Lower leg skin (tissue), 4 donors: ENCODE measurements around the gene MYADML2. TPM values are rescaled to one million over a fixed set of nuclear protein-coding genes. Genes with fewer than 3 reads are reported as not detected.

Experiments used
- DNase-seq, 2 donors: peaks; one replicate each; pipeline ENCODE4 v3.0.0-alpha.2; 2019; ENCODE audit warnings: low spot score in 2 of 2
- H3K4me3 ChIP-seq: fragments of 200-600 bp; sonication (generic); 2 replicates; pipeline ENCODE4 v1.5.1; 2017; ENCODE audit warnings: mild to moderate bottlenecking, low read depth; ENCODE audit not compliant: poor library complexity, severe bottlenecking
- CTCF ChIP-seq, 3 donors: fragments of 450-650 bp; IDR thresholded peaks; one replicate each; pipeline ENCODE4 v1.5.1; 2016; ENCODE audit warnings: antibody characterized with exemption in 3 of 3, mild to moderate bottlenecking in 3 of 3, moderate library complexity in 2 of 3
- POLR2A ChIP-seq, 2 donors: fragments of 450-650 bp; IDR thresholded peaks; one replicate each; pipeline ENCODE4 v1.6.1; 2016 to 2017; ENCODE audit warnings: antibody characterized with exemption in 2 of 2, mild to moderate bottlenecking in 1 of 2, moderate library complexity in 1 of 2
- WGBS, 2 donors: methylation state at CpG; one replicate each; pipeline ENCODE4 v1.1.5; 2018; 5-methylcytosine and 5-hydroxymethylcytosine counted together
- intact Hi-C: fragments of 100-400 bp; cut with DNase I; formaldehyde crosslinking; loops from one replicate; pipeline ENCODE4 v1.15.0; 2023; ENCODE audit warnings: low total_unique reads
- total RNA-seq, 4 donors: library from RNA; depleted of rRNA; stranded (reverse); fragments of >200 nt; gene quantifications; one replicate each; pipeline ENCODE4 v1.1.0, GENCODE V29; 2016

MYADML2 gene
- total RNA-seq, 4 donors from 2014 or later = not detected

GRCh38 chr17:81903415-81903831 is 43.6 kb downstream of the MYADML2 start:
- DNase-seq = no peak
- no peak for TF ChIP-seq CTCF (IDR thresholded peaks at IDR 0.05)
- TF ChIP-seq POLR2A (IDR thresholded peaks at IDR 0.05) = no peak
- intact Hi-C loops = no loop called here
- no peak overlapping the region for H3K4me3 ChIP-seq
- 88 to 100% methylated on average over 6 to 7 of the region's 10 CpGs for WGBS, 2 donors

DNA sequence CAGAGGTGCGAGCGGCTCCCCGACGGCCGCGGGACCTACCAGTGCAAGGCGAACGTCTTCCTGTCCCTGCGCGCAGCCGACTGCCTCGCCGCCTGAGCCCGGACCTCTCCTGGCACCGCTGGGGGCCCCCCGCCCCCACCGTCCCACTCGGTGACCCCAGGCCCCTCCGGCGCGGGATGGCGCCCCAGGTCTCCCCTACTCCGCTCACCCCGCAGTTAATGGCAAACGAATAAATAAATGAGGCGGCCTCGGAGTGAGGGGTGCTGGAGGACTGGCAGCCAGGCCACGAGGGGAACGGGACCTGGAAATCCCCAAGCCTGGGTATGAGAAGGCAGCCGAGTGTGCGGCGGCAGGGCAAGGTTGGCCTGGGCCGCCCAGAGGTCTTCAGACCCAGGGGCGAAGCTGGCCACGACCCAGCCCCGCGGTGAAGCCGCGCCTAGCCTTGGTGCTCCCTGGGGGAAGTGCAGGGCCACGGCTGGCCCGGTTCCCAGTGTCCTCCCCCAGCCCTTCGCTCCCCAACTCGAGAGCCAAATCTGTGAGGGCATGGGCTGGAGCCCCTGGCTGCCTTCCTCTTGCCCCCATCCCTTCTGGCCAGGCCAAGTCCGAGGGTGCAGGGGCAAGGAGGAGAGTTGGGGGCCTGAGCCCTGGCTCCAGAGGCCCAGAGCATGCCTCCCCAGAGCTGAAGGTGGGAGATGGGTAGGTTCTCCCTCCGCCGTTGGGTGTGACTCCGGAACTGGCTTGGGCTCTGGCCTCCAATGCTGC is 44.2 kb downstream of the MYADML2 start:
- no peak overlapping the region for H3K4me3 ChIP-seq
- DNase-seq = no peak
- 41 to 61% methylated on average over 25 to 43 of the region's 47 CpGs for WGBS, 2 donors
- intact Hi-C loops = no loop called here
- TF ChIP-seq CTCF (IDR thresholded peaks at IDR 0.05) = no peak
- no peak for TF ChIP-seq POLR2A (IDR thresholded peaks at IDR 0.05)

GRCh38 chr17:81902023-81902652 is 44.9 kb downstream of the MYADML2 start, which contains the start of gene NPB:
Gene NPB, plus strand, starts transcription at chr17:81902238. Its CDS starts 40 bp downstream, at chr17:81902278.
- intact Hi-C loops = no loop called here
- WGBS, 2 donors = no CpG with 5 or more reads among the region's 79 CpGs
- TF ChIP-seq CTCF (IDR thresholded peaks at IDR 0.05) (no peak), POLR2A (IDR thresholded peaks at IDR 0.05) (no peak)
- DNase-seq = no peak
- no peak within 1 kb of the TSS for H3K4me3 ChIP-seq

DNA sequence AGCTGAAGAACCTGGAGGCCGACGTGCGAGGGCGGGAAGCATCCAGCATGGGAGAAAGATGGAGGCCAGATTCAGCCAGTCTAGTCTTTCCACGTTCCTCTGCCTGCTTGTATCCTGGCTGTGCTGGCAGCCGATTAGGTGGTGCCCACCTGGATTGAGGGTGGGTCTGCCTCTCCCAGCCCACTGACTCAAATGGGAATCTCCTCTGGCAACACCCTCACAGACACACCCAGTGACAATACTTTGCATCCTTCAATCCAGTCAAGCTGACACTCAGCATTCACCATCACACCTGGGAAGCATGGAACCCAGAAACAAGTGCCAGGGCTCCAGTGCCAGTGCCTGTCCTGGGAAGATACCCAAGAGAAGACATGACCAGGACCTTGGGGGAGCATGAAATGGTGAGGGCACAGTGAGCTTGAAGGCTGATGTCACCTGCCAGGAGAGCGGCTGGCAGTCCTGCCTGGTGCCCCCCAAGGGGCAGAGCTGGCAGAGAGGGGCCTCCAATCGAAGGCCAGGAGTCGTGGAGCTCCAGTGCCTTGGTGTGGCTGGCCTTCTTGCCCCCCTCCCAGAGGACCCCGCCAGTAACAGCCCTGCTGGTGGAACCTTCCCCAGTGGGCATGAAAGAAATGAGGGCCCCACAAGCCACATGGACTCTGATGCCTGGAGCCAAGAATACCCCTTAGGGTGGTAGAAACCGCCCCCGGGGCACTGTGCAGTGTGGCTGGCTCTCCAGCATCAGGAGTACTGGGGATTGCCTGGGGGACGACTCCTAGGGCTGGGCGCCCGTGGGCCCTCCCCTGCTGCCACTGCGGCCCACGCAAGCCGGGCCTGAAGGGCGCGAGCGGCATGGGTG is 45.6 kb downstream of the MYADML2 start:
- no peak overlapping the region for H3K4me3 ChIP-seq
- DNase-seq = no peak
- intact Hi-C loops = no loop called here
- TF ChIP-seq POLR2A (IDR thresholded peaks at IDR 0.05) (no peak), CTCF (IDR thresholded peaks at IDR 0.05) (no peak)
- WGBS, 2 donors = 48 to 80% methylated on average over 9 to 18 of the region's 21 CpGs

GRCh38 chr17:81900181-81900820 is 46.7 kb downstream of the MYADML2 start:
- no peak for DNase-seq
- no peak for TF ChIP-seq POLR2A (IDR thresholded peaks at IDR 0.05)
- intact Hi-C loops = no loop called here
- 66 to 73% methylated on average over 13 to 16 of the region's 18 CpGs for WGBS, 2 donors
- no peak overlapping the region for H3K4me3 ChIP-seq
